Spleen (tissue), 7 donors: ENCODE data around the gene PAQR6.

ENCODE experiments used
- CTCF ChIP-seq, 11 experiments: fragments of 200-600 bp in 7 of 11; fragments of 450-650 bp in 4 of 11; sonication (generic) in 4 of 11; IDR thresholded peaks in 8 of 11; conservative IDR thresholded peaks in 3 of 11; 1 replicate in 7 of 11; 2 replicates in 4 of 11; pipeline versions ENCODE4 v1.4.0 to v1.8.0; 2016 to 2021; ENCODE audit warnings: antibody characterized with exemption in 11 of 11, inconsistent platforms in 4 of 11, mild to moderate bottlenecking in 1 of 11
- POLR2A ChIP-seq, 3 donors: fragments of 450-650 bp; IDR thresholded peaks; one replicate each; pipeline ENCODE4 v1.5.1; 2017; ENCODE audit warnings: antibody characterized with exemption in 3 of 3, mild to moderate bottlenecking in 1 of 3
- donor health status: DM: no; HTN: no; CAD: no; lungs with moderate emphysema.
- donor health status: DM: no; HTN: no; CAD: no.
- donor health status: DM: no; HTN: no; CAD: no.

GRCh38 chr1:156276966-156277381, 29.1 kb upstream of the PAQR6 start:
- TF ChIP-seq CTCF (IDR thresholded peaks at IDR 0.05 in 8 of 11, conservative IDR thresholded peaks at IDR 0.05 in 3 of 11) (no peak), POLR2A (IDR thresholded peaks at IDR 0.05) (no peak)
